Fibroblast of peridontal ligament (primary cell): ENCODE data around the gene NEDD4L.

Source experiments
- DNase-seq: peaks from one replicate; pipeline ENCODE4 v3.0.0-alpha.2; 2010; ENCODE audit errors: extremely low read depth

The NEDD4L gene

DNA sequence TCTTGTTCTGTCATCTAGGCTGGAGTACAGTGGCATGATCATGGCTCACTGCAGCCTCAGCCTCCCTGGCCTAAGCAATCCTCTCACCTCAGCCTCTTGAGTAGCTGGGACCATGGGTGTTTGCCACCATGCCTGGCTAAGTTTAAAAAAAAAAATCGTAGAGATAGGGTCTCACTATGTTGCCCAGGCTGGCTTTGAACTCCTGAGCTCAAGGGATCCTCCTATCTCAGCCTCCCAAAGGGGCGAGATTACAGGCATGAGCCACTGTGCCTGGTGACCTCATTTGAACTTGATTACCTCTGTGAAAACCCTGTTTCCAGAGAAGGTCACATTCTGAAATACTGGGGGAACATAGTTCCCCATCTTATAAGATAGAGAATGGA is 190.3 kb downstream of the NEDD4L start:
- no peak for DNase-seq

DNA sequence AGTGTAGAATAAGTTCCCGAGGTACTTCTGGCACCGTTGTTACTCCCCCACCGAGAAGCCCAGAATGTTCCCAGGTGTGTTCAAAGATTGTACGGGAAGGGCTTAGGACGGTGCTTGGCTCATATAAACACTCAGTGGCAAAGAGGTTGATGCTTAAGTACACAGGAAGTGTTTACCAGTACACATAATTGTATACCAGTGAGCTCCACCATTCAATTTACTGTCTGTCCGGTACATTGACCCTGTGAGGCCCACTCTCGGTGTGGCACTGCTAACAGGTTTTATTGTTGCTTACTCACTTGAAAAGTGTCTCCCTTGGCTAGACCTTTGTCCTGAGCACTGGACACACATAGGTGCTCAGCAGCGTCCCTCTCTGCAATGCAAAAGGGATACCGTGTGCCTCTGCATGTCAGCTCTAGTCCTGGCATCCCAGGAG is 191.0 kb downstream of the NEDD4L start:
- DNase-seq, result no peak

- DNase-seq, result no peak
These were observed 195.9 kb downstream of the NEDD4L start for GRCh38 chr18:58239879-58240278.

DNA sequence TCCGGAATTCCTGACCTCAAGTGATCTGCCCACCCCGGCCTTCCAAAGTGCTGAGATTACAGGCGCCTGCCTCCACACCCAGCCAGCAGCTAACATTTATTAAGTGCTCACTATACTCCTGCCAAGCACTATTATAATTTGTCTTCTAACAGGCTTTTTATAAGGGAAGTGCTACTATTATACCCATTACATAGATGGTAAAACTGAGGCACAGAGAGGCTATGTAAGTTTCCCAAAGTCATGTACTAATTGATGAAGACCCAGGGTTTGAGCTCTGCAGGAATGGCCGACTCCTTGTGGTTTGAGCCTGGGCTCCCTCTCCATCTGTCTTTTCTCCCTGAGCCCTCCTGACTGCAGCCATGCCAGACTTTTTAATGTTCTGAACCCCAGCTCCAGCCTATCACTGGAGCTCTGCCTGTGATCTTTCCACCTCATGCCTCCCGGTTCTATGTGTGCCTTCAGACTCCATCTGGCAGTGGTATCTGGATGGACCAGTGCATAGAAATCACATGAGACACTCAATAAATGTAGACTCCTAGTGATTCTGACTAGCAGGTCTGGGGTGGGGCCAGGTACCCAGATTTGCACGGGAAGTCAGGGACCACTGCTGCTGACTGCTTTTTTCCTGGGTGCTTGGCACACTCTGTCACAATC is 197.1 kb downstream of the NEDD4L start:
- DNase-seq, result no peak

DNA sequence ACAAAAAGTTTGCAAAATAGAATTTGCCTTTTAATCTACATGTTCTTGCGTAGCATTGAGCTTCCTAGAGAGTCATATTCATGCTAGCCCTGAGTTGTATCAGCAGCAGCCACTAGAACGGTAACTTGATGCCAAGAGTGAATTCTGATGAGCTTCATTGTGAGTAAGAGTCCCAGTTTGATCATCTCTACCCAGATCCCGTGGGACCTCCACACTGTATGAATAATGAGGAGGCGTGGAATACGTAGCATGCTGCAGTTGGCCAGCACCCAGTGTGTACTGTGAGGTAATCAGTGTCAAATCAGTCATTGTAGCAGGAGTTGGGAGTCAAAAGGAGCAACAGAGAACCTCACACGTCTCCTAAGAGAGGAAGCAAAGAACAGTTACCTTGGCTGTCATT is 197.9 kb downstream of the NEDD4L start:
- peak; percentile 97 for DNase-seq

GRCh38 chr18:58242435-58242834 is 198.4 kb downstream of the NEDD4L start:
- no peak for DNase-seq

GRCh38 chr18:58242968-58243367 is 198.9 kb downstream of the NEDD4L start:
- DNase-seq, result no peak

GRCh38 chr18:58243401-58243800 is 199.4 kb downstream of the NEDD4L start:
- DNase-seq, result no peak

DNA sequence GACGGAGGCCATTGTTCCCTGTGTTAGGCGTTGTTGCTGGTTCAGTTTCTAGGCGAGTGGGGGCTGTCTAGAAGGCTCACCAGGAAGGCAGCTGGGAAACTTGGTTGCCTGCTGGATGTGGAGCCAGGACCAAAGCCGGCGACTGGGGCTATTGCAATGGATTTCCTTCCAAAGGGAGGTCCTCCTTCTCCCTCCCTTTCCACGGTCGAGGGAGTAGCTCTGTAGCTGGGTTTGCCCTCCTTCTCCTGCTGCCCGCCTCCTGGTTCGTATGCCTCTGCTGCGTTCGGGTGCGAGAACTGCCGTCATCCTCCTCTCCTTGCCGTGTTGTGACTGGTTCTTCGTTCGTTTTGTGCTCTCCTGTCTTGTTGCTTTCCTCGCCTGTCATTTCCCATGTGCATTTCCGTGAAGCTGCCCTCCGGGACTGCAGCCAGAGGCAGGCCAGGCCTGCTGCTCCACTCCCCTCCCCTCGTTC is 203.4 kb downstream of the NEDD4L start:
- no peak for DNase-seq

DNA sequence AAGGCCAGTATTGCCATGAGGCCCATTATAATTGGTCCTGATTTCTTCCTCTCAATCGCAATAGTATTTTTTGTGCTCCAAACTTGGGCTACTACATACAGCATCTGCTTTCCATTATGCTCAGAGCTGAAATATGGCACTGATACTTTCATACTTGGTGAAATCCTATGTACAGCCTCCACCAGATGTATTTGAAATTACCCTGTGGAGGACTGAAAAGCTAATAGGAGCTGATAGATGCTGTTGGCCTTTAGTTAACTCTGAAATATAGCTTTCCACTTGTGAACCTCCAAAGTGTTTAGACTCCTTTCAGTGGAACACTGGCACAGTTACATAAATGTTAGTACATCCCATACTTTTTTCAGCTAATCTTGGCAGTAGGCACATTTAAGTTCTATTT is 205.7 kb downstream of the NEDD4L start:
- peak; percentile 93 for DNase-seq

- no peak for DNase-seq
These were observed 207.4 kb downstream of the NEDD4L start for GRCh38 chr18:58251416-58251815.

GRCh38 chr18:58252166-58252565 is 208.1 kb downstream of the NEDD4L start:
- peak; percentile 82 for DNase-seq

DNA sequence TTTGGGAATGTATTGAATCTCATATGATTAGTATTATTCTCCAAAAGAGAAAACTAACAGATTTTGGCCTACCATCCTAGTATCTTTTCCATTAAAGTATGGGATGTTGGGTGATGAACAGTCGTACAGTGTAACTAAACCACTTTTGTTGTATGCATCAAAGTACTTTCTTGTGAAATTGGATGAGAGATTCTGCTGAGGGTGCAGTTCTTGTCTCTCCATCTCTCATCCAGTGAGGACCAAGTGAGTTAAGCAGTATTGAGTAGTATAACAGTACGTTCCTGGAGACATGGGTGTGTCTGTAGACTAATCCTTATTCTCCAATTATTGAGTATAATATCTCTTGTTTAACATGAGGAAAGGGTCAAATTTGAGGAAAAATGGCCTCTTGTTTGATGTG is 209.3 kb downstream of the NEDD4L start:
- DNase-seq, result no peak

DNA sequence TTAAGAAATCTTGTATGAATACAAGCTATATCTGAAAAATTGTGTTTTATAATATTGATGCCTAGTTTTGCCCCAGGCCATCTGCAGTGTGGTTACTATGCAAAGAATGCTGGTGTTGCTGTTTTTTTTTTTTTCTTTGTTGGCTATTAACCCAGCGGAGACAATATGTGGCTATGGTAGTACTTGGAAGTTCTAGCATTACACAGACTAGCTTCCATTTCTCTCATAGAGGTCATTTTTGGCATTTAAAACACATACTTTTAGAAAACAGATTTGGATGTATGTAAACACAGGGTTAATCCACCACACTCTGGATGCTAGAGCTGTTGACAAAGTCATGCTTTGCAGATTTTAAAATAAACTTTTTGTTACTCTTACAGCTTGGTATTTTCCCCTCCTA is 209.8 kb downstream of the NEDD4L start:
- peak; percentile 63 for DNase-seq

DNA sequence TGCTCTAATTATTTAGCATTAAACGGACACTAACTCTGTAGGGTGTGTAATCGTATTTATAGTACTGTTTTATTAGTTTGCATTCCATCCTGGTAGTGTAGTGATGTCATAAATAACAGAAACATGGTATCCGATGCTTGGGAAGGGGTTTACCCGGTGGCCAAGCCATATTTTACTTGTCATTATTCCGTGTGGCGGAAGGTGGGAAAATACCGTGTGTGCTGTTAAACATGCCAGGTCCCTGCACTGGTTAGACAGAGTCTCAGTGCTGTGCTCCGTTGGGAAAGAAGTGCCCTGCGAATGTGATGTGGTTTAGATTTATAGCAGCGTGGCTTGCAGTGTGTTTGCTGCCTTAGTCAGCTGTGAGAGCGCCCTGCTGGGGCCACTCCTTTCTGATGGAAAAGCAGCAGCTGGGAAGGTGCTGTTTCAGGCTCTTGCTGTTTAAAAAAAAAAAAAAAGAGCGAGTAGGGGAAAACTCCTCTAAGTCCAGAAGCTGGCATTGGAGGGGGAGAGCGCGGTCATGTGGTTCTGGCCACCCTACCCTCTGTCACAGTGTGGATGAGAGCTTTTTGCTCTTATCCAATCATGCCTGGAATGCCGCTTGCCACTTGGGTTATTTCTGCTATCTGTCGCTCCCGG is 211.0 kb downstream of the NEDD4L start:
- DNase-seq, result no peak

- DNase-seq, result no peak
These were observed 211.8 kb downstream of the NEDD4L start for GRCh38 chr18:58255701-58256311.

DNA sequence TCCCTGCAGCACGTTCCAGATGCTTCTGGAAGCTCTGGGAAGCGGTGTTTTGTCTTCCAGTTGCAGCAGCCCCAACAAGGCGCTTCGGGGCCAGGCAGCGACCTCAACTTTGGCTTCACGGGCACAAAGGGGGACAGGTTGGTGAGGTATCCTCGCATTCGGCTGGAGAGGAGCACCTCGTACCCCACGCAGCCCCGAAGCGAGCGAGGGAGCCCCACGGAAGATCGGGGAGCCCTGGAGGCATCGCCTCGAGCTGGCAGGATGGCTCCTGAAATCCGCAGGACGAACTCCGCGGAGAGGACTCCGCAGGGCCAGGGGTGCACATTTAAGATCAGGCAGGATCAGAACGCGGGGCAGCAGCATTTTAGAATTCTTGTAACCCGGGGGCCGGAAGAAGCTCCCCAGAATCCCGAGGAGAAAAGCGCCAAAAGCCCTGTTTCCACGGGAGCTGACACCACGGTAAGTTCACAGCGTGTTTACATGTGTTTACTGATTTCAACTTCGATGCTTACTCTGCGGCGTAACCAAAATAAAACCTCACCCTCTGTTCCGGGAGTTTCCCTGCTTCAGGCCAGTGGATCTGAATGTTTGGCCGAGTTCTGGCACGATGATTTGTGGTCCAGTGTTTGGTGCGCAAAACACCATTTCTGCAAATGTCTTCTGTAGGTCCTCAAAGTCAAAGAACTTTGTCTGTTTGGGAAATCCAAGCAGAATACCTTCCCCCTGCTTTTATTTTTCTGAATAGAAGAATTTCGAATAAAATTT is 212.5 kb downstream of the NEDD4L start:
- DNase-seq, result no peak

GRCh38 chr18:58257461-58257860 is 213.4 kb downstream of the NEDD4L start:
- DNase-seq, result peak; percentile 81

- DNase-seq, result no peak
These were observed 214.8 kb downstream of the NEDD4L start for GRCh38 chr18:58258692-58259342.

GRCh38 chr18:58263055-58263957 is 219.3 kb downstream of the NEDD4L start:
- no peak for DNase-seq

DNA sequence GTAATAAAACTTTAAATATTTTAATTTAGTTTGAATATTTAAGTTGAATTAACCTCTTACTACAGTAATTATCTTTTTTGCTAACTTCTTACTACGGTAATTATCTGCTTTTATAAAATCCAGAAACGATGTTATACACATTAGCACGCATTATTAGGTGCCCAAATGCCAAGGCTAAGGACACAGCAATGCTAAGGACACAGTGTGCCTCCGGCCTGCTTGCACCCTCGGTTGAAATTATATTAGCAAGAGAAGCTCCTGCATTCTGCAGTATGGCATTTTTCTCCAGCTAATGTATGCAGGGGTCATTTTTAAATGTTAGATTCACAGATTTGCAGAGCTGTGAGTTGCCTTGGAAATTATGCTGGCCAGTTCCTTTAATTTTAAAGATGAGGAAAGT is 220.0 kb downstream of the NEDD4L start:
- no peak for DNase-seq
